GM18502 (cell line): ENCODE data around the gene ZNF177.
A peak's percentile ranks its signal among the peaks of the same experiment; 100 is the strongest.
"Not testable (repeated sequence)": the region's sequence is repeated elsewhere in the genome, so short reads cannot be mapped to it uniquely, and the experiment has no call there.

Experiments used
- ATAC-seq: cut with Tn5 transposase; IDR thresholded peaks from one replicate; pipeline ENCODE4 v1.9.1; 2021; ENCODE audit warnings: mild to moderate bottlenecking; ENCODE audit not compliant: unreplicated experiment, poor library complexity

Gene ZNF177

DNA sequence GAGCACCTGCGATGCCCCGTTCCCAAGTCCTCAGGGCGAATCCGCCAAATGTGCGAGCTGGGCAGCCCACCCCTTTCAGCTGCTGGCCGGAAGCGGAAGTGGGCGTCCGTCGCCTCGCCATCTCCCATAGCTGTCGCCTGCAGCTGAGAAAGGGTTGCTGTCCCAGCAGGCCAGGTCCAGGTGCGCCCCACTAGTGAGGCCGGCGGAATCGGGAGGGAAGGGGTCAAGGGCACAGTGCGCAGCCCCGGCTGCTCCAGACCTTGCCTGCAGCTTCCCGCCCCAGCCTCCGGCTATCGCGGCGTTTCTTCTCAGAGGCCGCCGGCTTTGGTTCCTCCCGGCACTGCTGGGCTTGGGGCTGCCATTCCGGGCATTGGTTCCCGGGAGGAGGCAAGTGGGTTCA is at the start of gene ZNF177:
TSS of gene ZNF177 (plus strand) at position 109 of the 400 bp plus-strand sequence. CDS start 15,299 bp downstream, outside the sequence.
- ATAC-seq = no peak

DNA sequence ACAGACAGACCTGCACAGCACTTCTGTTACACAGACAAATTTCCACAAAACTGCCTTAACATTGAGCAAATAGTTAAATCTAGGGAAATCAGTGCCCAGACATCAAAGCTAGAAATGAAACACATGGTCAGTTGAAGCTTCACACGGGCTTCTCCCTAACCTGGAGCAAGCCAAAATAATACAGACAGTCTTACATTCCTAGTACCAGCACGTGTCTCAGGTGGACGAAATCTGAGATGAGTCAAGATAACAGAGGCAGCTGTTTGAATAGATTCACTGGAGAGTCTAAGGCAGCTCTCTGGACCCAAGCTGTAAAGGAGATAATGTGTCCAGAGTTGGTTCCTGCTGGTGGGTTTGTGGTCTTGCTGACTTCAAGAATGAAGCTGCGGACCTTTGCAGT is 49.1 kb upstream of the ZNF177 start:
- no peak for ATAC-seq

DNA sequence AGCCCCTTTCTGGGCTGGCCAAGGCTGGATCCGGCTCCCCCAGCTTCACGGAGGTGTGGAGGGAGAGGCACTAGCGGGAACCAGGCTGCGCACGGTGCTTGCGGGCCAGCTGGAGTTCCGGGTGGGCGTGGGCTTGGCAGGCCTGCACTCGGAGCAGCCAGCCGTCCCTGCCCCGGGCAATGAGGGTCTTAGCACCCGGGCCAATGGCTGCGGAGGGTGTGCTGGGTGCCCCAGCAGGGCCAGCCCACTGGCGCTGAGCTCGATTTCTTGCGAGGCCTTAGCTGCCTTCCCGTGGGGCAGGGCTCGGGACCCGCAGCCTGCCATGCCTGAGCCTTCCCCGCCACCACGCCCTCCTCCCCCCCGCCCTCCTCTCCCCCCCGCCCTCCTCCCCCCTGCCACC is 41.5 kb upstream of the ZNF177 start:
- no peak for ATAC-seq

DNA sequence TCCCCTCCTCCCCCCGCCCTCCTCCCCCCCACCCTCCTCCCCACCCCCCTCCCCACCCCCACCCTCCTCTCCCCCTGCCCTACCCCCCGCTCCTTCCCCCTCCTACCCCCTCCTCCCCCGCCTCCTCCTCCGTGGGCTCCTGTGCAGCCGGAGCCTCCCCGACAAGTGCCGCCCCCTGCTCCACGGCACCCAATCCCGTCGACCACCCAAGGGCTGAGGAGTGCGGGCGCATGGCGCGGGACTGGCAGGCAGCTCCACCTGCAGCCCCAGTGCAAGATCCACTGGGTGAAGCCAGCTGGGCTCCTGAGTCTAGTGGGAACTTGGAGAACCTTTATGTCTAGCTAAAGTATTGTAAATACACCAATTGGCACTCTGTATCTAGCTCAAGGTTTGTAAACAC is 41.1 kb upstream of the ZNF177 start:
- not testable (repeated sequence) for ATAC-seq

DNA sequence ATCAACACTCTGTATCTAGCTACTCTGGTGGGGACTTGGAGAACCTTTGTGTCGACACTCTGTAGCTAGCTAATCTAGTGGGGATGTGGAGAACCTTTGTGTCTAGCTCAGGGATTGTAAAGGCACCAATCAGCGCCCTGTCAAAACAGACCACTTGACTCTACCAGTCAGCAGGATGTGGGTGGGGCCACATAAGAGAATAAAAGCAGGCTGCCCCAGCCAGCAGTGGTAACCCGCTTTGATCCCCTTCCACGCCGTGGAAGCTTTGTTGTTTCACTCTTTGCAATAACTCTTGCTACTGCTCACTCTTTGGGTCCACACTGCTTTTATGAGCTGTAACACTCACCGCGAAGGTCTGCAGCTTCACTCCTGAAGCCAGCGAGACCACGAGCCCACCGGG is 40.6 kb upstream of the ZNF177 start:
- not testable (repeated sequence) for ATAC-seq

DNA sequence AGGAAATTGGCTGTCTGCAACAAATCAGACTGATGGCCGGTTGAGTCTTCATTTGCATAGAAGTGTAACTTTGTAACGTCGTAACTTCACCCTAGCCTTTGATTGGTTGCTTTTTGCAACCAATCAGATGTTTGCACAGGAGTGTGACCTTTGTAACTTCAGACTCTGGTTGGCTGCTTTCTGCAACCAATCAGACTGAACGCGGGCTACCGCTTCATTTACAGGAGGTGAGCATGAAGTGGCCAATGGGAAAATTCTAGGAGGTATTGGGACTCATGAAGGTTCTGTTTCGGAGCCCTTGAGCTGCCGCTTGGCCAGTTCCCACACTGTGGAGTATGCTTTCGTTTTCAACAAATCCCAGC is 39.3 kb upstream of the ZNF177 start:
- peak; percentile 51 for ATAC-seq

DNA sequence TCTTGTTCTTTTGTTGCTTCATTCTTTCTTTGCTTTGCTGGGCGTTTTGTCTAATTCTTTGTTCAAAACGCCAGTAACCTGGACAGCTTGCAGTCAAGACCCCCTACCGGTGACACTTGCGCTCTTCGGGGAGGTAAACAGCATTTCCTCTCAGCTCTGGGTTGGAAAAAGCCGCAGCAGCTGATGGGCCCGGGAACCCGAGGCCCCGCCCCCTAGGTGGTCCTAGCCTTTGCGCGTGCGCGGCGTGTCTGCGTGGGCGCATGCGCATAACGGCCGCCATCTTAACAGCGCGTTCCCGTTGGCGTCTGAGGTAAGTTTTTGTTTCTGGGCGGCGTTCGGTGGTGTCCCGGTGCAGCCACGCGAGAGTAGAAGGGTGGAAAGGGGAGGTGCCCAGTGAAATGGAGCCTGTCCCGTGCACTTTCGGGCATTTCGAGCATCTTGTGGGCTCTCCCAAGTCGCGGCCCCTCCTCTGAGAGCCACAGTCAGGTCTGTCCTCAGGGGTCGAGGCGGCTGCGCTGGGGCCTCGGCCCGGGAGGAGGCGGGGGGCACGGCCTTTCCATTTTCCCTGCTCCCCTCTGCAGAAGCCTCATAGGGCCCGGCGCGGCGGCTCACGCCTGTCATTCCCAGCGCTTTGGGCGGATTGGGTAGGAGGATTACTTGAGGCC is 38.8 kb upstream of the ZNF177 start, which contains the start of gene ZNF559:
TSS of gene ZNF559 (plus strand) at position 261 of the 665 bp plus-strand sequence. CDS start 14,371 bp downstream, outside the sequence.
- peak; percentile 95 for ATAC-seq

DNA sequence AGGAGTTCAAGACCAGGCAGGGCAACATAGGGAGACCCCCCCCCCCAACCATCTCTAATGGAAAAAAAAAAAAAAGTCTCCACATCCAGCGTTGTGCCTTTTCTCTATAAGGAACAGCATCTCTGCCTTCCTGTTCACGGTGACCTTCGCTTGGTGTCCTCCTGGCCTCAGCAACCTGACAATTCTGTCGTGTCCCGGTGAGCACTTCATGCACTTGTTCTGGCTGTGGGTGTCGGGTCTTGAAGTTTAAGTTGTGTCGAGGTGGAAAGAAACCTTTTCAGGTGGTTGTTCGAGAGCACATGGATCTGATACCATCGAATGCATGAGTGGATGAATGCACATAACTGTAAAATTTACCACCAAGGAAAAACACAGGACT is 38.2 kb upstream of the ZNF177 start:
- ATAC-seq = no peak

DNA sequence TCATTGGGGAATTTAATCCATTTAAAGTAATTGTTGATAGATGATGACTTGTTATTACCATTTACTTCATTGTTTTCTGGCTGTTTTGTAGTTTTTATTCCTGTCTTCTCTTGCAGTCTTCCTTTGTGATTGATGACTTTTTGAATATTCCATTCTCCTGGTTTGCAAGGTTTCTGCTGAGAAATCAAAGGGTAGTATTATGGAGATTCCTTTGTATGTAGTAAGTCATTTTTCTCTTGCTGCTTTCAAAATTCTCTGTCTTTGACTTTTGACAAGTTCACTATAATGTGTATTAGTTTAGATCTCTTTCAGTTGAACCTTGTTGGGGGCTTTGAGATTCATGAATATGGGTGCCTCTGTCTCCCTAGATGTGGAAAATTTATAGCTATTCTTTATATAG is 32.8 kb upstream of the ZNF177 start:
- no peak for ATAC-seq

DNA sequence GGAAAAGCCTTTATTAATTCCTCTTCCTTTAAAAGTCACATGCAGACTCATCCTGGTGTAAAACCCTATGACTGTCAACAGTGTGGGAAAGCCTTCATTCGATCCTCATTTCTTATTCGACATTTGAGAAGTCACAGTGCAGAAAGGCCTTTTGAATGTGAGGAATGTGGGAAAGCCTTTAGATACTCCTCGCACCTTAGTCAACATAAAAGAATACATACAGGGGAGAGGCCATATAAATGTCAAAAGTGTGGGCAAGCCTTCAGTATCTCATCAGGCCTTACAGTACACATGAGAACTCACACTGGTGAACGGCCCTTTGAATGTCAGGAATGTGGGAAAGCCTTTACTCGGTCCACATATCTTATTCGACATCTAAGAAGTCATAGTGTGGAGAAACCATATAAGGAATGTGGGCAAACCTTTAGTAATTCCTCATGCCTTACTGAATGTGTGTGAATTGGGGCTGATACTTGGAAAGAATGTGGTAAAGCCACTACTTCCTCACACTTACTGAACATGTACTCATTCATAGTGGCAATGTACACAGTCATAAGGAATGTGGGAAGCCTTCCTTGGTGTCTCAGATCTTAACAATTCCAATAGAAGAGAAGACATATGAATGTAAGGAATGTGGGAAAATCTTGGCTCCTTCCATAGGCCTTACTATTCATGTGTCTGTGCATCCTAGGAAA is 20.1 kb upstream of the ZNF177 start:
- ATAC-seq = no peak

DNA sequence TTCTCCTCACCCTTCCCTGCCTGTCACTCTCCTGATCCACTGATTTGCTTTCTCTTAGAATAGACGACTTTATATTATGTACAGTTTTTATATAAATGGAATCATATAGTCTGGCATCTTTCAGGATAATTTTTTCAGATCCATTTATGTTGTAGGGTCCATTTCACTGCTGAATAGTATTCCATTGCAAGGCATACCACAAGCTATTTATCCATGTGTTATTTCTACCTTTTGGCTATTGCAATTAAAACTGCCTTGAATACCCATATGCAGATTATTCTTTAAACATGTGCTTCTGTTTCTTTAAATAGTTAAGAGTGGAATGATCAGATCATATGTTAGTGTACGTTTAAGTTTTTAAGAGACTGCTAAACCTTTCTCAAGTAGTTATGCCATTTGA is 17.8 kb upstream of the ZNF177 start:
- ATAC-seq = no peak

DNA sequence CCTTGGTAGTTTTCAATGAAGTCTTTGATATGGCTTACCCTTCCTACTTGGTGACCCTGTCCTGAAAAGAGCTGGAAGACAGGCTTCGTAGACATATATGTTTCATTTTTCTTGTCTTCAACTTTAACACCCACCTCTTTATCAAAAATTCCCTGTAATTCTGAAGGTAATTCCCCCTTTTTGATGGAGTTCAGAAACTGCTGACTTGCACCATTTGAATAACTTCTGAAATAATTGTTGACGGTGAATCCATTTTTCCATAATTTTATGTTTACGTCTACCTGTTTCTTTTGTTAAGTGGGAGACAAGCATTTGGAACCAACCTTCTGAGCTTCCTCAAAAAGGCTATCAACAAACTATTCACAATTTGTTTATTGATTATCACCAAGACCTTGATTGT is 14.6 kb upstream of the ZNF177 start:
- no peak for ATAC-seq

DNA sequence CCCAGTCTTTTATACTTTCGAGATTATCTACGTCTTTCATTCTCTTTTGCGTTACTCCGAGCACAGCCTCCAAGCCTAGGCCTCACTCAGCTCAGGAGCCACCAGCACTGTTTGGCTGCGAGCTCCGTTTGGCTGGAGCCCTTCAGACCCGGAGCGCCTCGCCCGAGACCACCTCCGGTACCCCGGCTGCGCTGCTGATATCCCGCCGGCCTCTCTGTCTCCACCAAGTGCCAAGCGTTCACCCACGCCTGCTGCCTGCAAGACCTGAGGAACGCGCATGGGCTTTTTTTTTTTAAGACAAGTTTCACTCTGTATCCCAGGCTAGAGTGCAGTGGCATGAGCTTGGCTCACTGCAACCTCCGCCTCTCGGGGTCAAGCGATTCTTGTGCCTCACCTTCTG is 14.1 kb upstream of the ZNF177 start:
- ATAC-seq = no peak

DNA sequence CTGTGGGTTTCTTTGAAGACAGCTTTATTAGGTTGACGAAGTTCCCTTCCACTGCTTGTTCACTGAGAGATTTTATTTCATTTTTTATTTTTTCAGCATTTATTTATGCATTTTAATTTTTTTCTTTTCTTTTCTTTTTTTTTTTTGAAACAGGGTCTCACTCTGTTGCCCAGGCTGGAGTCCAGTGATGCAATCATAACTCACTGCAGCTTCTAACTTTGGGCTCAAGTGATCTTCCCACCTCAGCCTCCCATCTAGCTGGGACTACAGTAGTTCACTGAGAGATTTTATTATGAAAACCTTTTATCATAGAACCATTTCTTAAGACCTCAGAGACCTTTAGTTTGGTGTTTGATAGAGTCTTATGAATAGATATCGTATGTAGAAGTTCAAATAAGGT is 10.3 kb upstream of the ZNF177 start:
- ATAC-seq = no peak

DNA sequence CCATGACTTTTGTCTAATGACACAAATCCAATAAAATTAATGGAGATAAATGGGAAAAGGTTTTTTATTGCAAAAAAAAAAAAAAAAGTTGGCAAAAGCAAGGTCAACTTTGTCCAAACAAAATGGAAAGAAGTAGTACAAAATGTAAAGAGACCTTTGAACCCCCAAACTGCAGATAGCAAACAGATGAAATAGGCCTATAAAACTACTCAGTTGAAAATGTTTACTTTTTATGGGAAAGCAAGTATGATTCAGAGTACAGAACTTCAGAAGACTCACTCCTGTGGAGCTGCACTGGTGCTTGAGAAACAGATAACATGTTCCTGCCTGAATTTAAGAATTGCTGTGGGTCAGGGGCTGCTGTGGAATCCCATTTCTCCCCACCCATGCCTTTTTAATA is 9.8 kb upstream of the ZNF177 start:
- ATAC-seq = no peak

DNA sequence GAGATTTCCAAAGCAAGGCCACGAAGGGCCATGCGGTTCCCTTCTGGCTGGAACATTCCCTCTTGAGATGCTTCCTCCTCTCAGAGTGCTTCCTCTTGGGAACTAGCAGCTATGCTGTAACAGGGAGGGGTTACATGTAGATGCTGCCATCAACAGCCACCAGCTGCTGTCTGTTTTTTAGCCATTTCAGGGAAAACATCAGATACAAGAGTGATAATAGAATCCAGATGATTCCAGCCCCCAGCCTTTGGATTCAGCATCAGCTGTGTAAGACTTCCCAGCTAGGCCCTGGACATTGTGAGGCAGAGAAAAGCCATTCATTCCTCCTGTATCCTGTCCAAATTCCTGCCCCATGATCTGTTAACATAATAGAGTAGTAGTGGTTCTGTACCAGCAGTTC is 8.2 kb upstream of the ZNF177 start:
- ATAC-seq = no peak

DNA sequence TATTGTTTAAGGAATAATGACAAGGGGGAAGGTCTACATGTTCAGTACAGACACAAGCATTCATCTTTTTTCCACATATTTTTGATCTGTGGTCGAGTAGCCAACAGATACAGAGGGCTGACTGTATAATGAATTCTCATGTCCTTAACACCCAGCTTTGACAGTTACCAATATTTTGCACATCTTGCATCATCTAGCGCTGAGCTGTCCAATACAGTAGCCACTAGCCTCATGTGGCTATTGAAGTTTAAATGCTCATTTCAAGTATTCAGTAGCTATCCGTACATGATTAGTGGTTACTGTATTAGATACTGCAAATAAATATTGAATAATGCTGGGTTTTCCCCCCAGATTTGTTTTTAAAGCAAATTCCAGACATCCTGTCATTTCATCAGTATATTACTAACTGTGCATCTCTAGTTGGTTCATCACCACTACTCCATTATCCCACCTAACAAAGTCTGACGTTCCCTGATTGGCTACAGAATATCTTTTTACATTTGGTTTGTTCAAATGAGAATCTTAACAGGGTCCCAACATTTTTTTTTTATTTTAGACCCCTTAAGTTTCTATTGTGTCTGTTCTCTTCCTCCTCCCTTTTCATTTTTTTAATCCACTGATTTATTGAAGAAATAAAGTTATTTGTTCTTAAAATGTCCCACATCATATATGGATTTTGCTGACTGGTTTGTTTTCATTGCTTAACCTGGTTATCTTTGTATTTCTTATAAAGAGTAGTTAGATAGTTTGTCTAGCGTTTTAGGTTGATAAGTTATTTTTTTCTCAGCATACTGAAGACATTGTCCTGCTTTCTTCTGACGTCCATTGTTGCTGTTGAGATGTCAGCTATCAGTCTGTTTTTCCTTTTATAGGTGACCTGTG is 8.2 kb downstream of the ZNF177 start:
- ATAC-seq = no peak

DNA sequence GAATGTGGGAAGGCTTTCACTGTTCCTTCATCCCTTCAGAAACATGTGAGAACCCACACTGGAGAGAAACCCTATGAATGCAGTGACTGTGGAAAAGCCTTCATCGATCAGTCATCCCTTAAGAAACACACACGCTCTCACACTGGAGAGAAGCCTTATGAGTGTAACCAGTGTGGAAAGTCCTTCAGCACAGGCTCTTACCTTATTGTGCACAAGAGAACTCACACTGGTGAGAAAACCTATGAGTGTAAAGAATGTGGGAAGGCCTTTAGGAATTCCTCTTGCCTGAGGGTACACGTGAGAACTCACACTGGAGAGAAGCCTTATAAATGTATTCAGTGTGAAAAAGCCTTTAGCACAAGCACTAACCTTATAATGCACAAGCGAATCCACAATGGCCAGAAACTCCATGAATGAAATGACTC is 18.6 kb downstream of the ZNF177 start:
- no peak for ATAC-seq

DNA sequence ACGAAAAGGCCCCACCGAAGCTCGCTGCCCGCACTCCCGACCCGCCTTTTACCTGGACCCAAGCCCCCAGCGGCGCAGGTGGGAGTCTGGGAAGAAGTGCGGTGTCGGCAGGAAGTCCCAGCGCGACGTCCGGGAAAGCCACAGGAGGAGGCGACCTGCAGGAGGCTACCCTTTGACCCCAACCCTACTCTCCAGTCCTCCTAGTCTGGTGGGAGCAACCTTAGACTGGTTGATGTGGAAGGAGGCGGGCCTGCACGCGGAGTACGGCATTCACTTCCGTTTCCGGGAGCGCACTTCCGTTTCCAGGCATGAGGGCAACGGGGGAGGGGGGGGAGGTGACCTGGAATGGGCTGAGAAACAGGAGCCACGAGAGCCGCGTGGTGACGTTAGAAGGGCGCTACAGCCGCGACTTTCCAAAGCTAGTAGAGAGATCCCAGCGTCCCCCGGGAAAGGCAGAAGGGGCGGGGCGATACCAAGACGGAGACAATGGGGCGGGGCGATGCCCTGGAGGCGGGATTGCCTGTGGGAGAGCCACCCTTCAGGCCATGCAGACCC is 44.1 kb downstream of the ZNF177 start:
- ATAC-seq = no peak

DNA sequence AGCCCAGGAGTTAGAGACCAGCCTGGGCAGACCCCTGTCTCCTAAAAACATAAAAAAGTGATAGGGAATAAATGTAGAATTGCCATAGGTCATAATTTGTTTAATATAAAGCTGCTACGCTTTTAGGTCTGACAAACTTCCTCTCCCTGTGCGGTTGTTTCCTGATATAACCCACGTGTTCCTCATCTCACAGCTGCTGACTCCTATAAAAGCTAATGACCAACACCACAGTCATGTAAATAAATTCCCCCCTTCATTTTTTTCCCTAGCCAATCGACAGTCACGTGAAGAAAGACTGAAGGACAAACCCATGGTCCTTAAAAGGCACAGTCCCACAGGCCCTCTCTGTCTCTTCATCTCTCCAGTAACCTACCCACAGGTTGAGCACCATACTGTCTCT is 45.0 kb downstream of the ZNF177 start:
- no peak for ATAC-seq
